ENCODE data around the gene FAM13A. TPM values are rescaled to one million over a fixed set of nuclear protein-coding genes. Genes with fewer than 3 reads are reported as not detected.
"Not testable (repeated sequence)": the region's sequence is repeated elsewhere in the genome, so short reads cannot be mapped to it uniquely, and the experiment has no call there.

The FAM13A gene
- total RNA-seq, 1 donor from 2014 or later, result 8.3 TPM

DNA sequence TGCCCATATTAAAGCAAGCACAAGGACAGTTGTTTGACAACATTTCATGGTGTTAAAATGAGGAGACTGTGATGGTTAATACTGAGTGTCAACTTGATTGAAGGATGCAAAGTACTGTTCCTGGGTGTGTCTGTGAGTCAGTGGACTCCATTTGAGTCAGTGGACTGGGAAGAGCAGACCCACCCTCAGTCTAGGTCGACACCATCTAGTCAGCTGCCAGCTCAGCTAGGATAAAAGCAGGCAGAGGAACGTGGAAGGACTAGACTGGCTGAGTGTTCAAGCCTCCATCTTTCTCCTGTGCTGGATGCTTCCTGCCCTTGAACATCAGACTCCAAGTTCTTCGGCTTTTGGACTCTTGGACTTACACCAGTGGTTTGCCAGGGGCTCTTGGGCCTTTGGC lies 203.4 kb downstream of the FAM13A start:
- intact Hi-C loops (cut with micrococcal nuclease), result not testable (repeated sequence)

DNA sequence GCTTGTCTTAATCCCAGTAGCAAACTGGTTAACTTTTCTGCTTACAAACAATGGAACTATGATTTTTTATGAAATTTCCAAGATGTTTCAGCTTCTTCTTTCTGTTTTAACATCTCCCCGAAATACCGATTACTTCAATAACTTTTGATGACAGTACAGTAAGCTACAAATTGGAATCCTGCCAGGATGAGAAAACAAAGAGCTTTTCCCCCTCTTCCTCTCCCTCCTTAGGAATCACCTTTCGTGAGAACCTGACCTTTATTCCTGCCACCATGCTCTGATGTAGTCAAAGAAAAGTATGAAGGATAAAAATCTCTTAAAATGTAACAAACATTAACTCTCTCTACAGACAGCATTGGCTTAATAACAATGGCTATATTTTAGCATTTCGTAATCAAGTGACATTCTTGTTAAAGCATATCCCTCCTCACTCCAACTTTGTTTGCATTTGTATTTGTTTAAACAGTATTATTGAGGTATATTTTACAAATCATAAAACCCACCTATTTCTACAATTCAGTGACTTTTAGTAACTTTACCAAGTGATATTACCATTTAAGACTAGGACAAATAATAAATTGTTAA lies 210.7 kb downstream of the FAM13A start:
- intact Hi-C loops (cut with micrococcal nuclease), result no loop called here

GRCh38 chr4:88843067-88843685 lies 213.8 kb downstream of the FAM13A start:
- intact Hi-C loops (cut with micrococcal nuclease), result no loop called here

DNA sequence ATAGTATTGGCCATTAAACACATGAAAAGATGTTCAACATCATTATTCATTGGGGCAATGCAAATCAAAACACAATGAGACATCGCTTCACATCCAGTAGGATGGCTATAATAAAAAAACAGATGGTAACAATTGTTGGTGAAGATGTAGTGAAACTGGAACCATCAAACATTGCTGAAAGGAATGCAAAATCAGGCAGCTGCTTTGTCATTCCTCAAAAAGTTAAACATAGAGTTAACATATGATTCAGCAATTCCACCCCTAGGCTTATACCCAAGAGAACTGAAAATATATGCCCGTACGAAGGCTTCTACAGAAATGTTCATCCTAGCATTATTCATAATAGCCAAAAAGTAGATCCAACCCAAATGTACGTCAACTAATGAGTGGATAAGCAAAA lies 215.3 kb downstream of the FAM13A start:
- intact Hi-C loops (cut with micrococcal nuclease), result no loop called here

DNA sequence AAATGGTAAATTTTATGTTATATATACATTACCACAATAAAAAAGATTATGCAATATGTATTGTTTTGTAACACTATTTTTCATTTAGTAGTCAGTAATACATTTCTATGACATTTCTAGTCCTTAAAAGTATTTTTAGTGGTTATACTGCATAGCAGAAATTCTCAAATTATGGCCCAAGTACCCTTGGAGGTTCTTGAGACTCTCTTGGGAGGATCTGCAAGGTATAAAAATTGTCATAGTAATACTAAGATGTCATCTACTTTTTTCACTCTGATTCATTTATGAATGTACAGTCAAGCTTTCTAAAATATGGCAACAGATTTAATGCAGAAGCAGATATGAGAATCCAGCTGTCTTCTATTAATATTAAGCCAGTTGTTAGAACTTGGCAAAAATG lies 220.8 kb downstream of the FAM13A start:
- intact Hi-C loops (cut with micrococcal nuclease), result no loop called here

DNA sequence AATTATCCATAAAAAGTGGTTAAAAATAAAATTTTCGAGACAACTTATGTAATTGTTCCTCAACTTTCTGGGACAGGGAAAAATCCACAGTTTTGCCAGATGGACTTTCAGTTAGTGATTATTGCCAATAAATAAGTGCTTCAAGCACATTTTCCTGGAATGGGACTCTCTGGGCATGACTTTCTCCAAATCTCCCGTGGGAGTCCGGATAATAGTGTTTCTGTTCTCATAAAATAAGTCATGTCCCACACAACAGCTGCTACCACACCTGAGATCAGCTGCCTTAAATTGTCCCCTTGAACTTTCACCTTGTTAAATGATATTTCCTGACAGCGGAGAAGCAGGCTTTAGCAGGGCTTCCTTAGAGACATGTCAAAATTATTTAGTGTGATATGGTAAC lies 226.0 kb downstream of the FAM13A start:
- intact Hi-C loops (cut with micrococcal nuclease), result no loop called here

- intact Hi-C loops (cut with micrococcal nuclease), result no loop called here
Observed at GRCh38 chr4:88830598-88830997, 226.4 kb downstream of the FAM13A start.

GRCh38 chr4:88828842-88829571 lies 228.0 kb downstream of the FAM13A start:
- intact Hi-C loops (cut with micrococcal nuclease), result loop anchor here (10.0 kb wide), 2 partner anchors 374 to 466 kb away; partner anchors contain the start of gene HERC5

- intact Hi-C loops (cut with micrococcal nuclease), result loop anchor here (10.0 kb wide), 2 partner anchors 373 to 467 kb away; partner anchors contain the start of gene HERC5
Observed at GRCh38 chr4:88827442-88827841, 229.5 kb downstream of the FAM13A start.

- intact Hi-C loops (cut with micrococcal nuclease), result loop anchor here (10.0 kb wide), 2 partner anchors 372 to 468 kb away; partner anchors contain the start of gene HERC5
Observed at GRCh38 chr4:88826771-88827170, 230.2 kb downstream of the FAM13A start.

GRCh38 chr4:88825931-88826330 lies 231.1 kb downstream of the FAM13A start:
- intact Hi-C loops (cut with micrococcal nuclease), result loop anchor here (10.0 kb wide), 2 partner anchors 371 to 469 kb away; partner anchors contain the start of gene HERC5

DNA sequence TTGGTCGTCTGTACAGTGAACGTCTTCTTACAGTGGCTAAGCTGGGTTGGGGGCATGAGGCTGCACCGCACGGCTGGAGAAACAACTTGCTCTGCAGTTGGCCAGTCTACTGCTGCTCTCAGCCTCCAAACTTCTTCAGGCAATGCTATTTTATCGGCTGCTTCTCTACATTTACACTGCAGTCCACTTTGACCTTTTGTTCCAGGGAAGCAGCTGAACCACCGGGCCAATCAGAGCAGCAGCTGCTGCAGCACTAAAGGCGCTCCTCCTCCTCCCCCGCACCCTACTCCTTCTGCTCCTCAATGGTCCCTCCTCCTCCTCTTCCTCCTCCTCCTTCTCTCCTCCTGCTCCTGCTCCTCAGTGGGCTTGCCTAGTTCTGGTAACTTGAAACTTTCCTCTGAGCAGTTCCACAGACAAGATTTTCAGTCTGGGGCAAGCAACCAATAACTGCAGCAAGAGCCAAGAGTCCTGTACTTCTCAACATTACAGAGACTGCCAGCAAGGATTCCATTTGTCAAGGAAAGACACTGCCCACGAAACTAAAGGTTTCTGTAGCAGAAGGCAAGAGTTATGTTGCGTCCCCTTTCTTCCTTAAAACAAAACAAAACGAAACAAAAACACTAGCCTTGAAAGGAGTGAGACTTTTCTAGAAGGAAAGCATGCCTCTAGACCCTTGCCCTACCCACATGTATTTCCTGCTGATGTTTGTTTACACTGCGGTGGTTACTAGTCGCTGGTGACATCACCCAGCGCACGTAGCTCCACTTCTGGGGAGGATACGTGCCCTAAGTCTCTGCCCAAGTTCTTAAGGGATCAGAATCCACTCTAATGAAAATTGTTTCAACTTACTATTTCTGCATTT lies 233.7 kb downstream of the FAM13A start:
- intact Hi-C loops (cut with micrococcal nuclease), result loop anchor here (1.0 to 10.0 kb wide), 9 partner anchors 126 to 539 kb away; partner anchors contain the start of genes HERC3, HERC5, NAP1L5 and PPM1K

DNA sequence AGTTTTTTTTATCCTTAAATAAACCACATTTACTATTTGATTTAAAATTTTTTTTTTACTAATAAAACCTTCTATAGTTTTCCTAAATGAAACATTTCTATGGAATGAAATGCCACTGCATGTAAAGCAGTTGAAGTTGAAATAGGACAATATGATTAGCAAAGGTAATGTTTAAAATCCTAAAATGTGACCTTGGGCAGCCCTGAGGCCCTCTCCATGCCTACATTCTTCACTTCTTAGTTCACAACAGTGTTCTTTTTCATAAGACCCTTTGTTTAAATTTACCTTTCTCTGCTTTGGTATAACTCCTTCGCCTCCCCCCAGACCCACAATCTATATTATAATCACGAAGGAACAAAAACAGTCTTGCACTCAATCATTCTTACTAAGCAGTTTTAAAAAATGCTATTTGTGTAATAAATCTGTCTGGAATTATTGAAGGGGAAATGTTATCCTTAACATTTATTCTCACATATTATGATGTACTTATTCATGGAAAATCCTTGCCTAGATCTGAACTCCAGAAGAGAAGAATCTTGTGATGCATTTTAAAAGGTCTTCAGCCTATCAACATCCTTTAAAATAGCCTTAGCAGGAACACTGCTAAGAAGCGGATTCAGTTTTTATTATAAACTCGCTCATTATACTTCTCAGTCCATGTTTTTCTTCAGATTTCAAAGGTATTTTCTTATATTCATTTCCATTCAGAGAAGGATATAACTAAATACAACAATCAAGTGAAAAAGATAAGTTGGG lies 234.8 kb downstream of the FAM13A start:
- intact Hi-C loops (cut with micrococcal nuclease), result loop anchor here (2.0 to 10.0 kb wide), 4 partner anchors 125 to 473 kb away; partner anchors contain the start of genes HERC5 and NAP1L5

DNA sequence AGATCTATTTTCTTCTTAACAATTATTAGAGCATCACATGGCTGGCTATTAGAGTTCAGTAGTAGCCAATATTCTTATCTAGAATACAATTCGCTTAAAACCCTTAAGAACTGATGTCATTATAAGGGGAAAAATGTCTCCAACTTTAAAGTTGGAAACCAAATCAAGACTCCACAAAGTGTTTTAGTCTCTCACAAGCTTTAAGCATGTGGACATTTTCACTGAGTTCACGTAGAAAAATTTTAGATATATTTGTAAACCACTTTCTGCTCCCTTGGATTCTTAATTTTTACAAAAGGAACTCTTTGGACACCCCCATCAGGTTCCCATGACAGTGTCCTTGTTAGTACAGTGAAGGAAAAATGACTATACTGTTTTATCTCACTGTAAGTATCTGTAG lies 235.5 kb downstream of the FAM13A start:
- intact Hi-C loops (cut with micrococcal nuclease), result loop anchor here (5.0 to 10.0 kb wide), 3 partner anchors 124 to 473 kb away; partner anchors contain the start of genes HERC5 and NAP1L5

DNA sequence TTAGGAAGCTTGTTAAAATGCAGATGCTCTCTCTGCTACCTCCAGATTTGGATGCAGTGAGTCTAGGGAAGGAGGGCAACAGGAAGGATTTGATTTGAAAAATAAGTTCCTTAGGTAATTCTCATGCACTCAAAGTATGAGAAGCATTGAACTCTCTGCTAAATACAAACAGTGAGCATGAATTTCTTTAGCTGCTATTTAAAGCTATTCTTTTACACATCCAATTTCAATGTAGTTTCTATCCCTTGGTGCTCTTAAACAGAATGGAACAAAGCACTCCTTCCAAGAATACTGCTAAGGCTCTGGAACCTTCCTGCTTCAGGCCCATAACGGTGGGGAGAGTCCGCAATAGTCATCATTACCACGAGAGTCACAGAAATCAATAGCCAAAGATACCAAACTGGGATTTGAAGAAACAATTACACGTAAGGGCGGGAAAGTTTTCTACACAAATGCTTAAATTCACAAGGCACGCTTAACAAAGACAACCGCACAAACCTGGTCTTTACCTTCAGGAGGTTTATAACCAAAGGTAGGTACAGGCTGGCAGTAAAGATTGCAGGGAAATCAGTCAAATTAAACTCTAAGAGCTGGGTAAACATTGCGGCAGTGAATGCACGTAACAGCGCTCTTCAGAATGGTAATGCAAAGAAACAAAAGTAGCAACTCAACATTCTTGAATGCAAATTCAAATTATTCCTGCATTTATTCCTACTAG lies 236.1 kb downstream of the FAM13A start:
- intact Hi-C loops (cut with micrococcal nuclease), result loop anchor here (5.0 to 10.0 kb wide), 3 partner anchors 124 to 474 kb away; partner anchors contain the start of genes HERC5 and NAP1L5

GRCh38 chr4:88819818-88820697 lies 236.9 kb downstream of the FAM13A start:
- intact Hi-C loops (cut with micrococcal nuclease), result loop anchor here (5.0 to 10.0 kb wide), 3 partner anchors 123 to 475 kb away; partner anchors contain the start of genes HERC5 and NAP1L5

GRCh38 chr4:88818631-88819470 lies 238.1 kb downstream of the FAM13A start:
- intact Hi-C loops (cut with micrococcal nuclease), result loop anchor here (1.0 kb wide), 2 partner anchors 205 to 292 kb away; partner anchors contain the start of gene TIGD2
